Neural cell (in vitro differentiated cells): ENCODE measurements around the gene SH3RF2.
"Not testable (repeated sequence)": the region's sequence is repeated elsewhere in the genome, so short reads cannot be mapped to it uniquely, and the experiment has no call there.

Experiments used
- EP300 ChIP-seq: fragments of 450-650 bp; conservative IDR thresholded peaks from 2 replicates; pipeline ENCODE4 v1.6.1; 2014; ENCODE audit warnings: antibody characterized with exemption, mild to moderate bottlenecking, moderate library complexity; ENCODE audit not compliant: poor library complexity, severe bottlenecking
- EZH2 ChIP-seq: fragments of 200-600, 300-800 bp; shearing (Covaris generic), sonication (generic); IDR thresholded peaks from 2 replicates; pipeline ENCODE4 v1.6.1; 2014; ENCODE audit warnings: antibody characterized with exemption, low read length, borderline replicate concordance, mild to moderate bottlenecking; ENCODE audit not compliant: insufficient read depth, poor library complexity, severe bottlenecking
- MXI1 ChIP-seq: fragments of 450-650 bp; conservative IDR thresholded peaks from 2 replicates; pipeline ENCODE4 v1.6.1; 2014; ENCODE audit warnings: antibody characterized with exemption, mild to moderate bottlenecking; ENCODE audit not compliant: poor library complexity, severe bottlenecking
- RAD21 ChIP-seq: fragments of 450-650 bp; conservative IDR thresholded peaks from 2 replicates; pipeline ENCODE4 v1.6.1; 2014; ENCODE audit warnings: antibody characterized with exemption, mild to moderate bottlenecking, moderate library complexity
- TF ChIP-seq, protein P1 (sequence below): fragments of 450-650 bp; IDR thresholded peaks from 2 replicates; pipeline ENCODE4 v1.5.1; 2014; ENCODE audit warnings: antibody characterized with exemption, mild to moderate bottlenecking, moderate library complexity; ENCODE audit not compliant: poor library complexity, severe bottlenecking

DNA sequence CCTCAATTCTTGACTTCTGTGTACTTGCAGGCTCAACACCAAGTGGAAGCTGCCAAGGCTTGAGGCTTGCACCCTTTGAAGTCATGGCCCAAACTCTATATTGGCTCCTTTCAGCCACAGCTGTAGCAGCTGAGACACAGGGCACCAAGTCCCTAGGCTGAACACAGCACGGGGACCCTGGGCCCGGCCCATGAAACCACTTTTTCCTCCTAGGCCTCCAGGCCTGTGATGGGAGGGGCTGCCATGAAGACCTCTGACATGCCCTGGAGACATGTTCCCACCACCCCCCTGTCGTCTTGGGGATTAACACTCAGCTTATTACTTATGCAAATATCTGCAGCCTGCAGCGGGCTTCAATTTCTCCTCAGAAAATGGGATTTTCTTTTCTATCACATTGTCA lies 57.2 kb downstream of the SH3RF2 start:
- TF ChIP-seq, protein P1, sequence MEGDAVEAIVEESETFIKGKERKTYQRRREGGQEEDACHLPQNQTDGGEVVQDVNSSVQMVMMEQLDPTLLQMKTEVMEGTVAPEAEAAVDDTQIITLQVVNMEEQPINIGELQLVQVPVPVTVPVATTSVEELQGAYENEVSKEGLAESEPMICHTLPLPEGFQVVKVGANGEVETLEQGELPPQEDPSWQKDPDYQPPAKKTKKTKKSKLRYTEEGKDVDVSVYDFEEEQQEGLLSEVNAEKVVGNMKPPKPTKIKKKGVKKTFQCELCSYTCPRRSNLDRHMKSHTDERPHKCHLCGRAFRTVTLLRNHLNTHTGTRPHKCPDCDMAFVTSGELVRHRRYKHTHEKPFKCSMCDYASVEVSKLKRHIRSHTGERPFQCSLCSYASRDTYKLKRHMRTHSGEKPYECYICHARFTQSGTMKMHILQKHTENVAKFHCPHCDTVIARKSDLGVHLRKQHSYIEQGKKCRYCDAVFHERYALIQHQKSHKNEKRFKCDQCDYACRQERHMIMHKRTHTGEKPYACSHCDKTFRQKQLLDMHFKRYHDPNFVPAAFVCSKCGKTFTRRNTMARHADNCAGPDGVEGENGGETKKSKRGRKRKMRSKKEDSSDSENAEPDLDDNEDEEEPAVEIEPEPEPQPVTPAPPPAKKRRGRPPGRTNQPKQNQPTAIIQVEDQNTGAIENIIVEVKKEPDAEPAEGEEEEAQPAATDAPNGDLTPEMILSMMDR, result not testable (repeated sequence)
- TF ChIP-seq EZH2, EP300, MXI1, RAD21: not testable (repeated sequence)
